ENCODE measurements around the gene UQCRHL. TPM values are rescaled to one million over a fixed set of nuclear protein-coding genes. Genes with fewer than 3 reads are reported as not detected.

UQCRHL gene
- polyA plus RNA-seq, 2 of the 4 experiments (the other 2 are of a cell fraction) = 0.68 to 4.1 TPM

DNA sequence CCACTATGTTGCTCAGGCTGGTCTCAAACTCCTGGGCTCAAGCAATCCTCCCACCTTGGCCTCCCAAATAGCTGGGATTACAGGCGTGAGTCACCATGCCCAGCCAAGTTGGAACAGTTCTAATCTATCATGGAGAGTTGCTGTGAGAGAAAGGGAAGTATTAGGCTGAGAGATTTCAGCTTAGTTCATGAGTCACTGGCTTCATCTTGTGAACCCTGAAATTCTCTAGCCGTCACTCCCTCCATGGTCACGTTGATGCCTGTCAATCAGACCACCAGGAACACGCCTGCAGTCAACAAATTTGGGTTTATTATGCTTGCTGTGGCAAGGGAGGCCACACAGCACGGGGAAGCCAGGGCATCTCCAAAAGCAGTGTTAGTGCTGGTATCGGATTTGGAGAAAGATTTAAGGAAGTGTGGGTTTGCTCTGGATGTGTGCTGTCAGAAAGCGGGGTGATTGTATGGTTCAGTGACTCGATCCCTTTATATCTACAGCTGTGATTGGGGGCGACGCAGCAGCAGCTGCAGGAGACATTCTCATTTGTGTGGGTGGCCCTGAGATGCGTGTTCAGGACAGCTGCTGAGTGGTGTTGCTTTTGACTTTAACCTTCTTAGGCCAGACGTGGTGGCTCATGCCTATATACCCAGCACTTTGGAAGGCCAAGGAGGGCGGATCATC, 18.7 kb downstream of the UQCRHL start:
- CTCF ChIA-PET = no interaction called here
- 88% methylated on average over 13 of the region's 13 CpGs for WGBS (ENCODE audit: missing lambda C conversion rate)
- POLR2A ChIA-PET = interaction anchor here (1.3 kb wide), 1 partner anchor 11 kb away, joined by 8 read pairs; no protein-coding TSS in a partner anchor
- Histone ChIP-seq H3K9me3 (no peaks in the 10 kb centered on the region), H3K4me1 (peaks cover 52% of the 10 kb centered on the region), H3K27ac (peak overlapping the region; percentile 84 to 90), H3K4me2 (peak overlapping the region; percentile 22; the same call in 2 of the 3 replicates), H3K4me3 (no peak overlapping the region)
- ATAC-seq (peak in 1 of 2 experiments; percentile 13; a peak in 3 of 6 replicates), FAIRE-seq (no peak), DNase-seq (ENCODE audit: low read depth in 1 of 2, low spot score in 1 of 2) (no peak)
- TF ChIP-seq FOSL2 (IDR thresholded peaks at IDR 0.05) = no peak
- TF ChIP-seq FOSL2 (CRISPR knock-in tag; IDR thresholded peaks at IDR 0.05) = peak; percentile 58; the same call in 1 of the 2 replicates
- TF ChIP-seq HOXA7 (CRISPR knock-in tag; IDR thresholded peaks at IDR 0.05) = 0 out of 2 replicates have a peak, but pooled peaks have one; percentile 31
- TF ChIP-seq EP300 (IDR thresholded peaks at IDR 0.05) = no peak

DNA sequence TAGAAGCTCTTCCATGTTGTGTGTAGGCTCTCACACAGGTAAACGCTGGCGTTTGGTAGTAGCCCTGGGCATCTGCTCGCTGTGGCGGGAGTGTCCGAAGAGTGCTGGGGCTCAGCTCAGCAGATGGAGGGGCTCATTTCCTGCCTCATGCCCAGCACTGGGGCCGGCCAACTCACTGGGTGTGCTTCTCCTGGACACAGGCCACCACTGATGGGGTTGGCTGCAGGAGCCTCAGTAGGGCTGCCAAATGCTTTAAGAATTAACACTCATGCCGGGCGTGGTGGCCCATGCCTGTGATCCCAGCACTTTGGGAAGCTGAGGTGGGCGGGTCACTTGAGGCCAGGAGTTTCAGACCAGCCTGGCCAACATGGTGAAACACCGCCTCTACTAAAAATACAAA, 20.9 kb downstream of the UQCRHL start:
- DNase-seq (ENCODE audit: low read depth in 1 of 2, low spot score in 1 of 2) (no peak), FAIRE-seq (no peak), ATAC-seq (peak in 1 of 2 experiments; percentile 22; a peak in 3 of 6 replicates)
- Histone ChIP-seq H3K4me3 (no peak overlapping the region), H3K4me1 (peaks cover 42% of the 10 kb centered on the region), H3K4me2 (0 out of 3 replicates have a peak overlapping the region, but pooled peaks have one; percentile 22), H3K27ac (peak overlapping the region; percentile 84 to 90), H3K9me3 (no peaks in the 10 kb centered on the region)
- TF ChIP-seq HOXA7 (CRISPR knock-in tag; IDR thresholded peaks at IDR 0.05) (no peak), HOXB5 (CRISPR knock-in tag; IDR thresholded peaks at IDR 0.05) (no peak), RFX5 (IDR thresholded peaks at IDR 0.05) (no peak), MAZ (IDR thresholded peaks at IDR 0.05; ENCODE audit: borderline replicate concordance, low read depth, low read length) (no peak)
- CTCF ChIA-PET = no interaction called here
- POLR2A ChIA-PET = interaction anchor here (0.6 to 1.4 kb wide), 2 partner anchors 12 to 13 kb away, joined by 4 read pairs; no protein-coding TSS in a partner anchor
- WGBS (ENCODE audit: missing lambda C conversion rate) = 80% methylated on average over 10 of the region's 10 CpGs

- ChIA-PET CTCF (interaction anchor here (1.0 kb wide), 1 partner anchor 12 kb away, joined by 3 read pairs; no protein-coding TSS in a partner anchor), POLR2A (no interaction called here)
- peak overlapping the region; percentile 84 to 90 for H3K27ac ChIP-seq
- H3K4me3 ChIP-seq = no peak overlapping the region
- FAIRE-seq (no peak), ATAC-seq (no peak), DNase-seq (ENCODE audit: low read depth in 1 of 2, low spot score in 1 of 2) (no peak)
- WGBS (ENCODE audit: missing lambda C conversion rate) = 92% methylated on average over 8 of the region's 8 CpGs
- H3K4me2 ChIP-seq = no peak overlapping the region
- no peaks in the 10 kb centered on the region for H3K9me3 ChIP-seq
- TF ChIP-seq HDAC2 (IDR thresholded peaks at IDR 0.05) (no peak), HOXB13 (CRISPR knock-in tag; IDR thresholded peaks at IDR 0.05; ENCODE audit: low read depth) (no peak), TFCP2L1 (CRISPR knock-in tag; IDR thresholded peaks at IDR 0.05) (no peak), ELK1 (IDR thresholded peaks at IDR 0.05; ENCODE audit: low read depth, low read length) (no peak), MYC (IDR thresholded peaks at IDR 0.05; ENCODE audit: borderline replicate concordance, low read length) (no peak), FOSB (CRISPR knock-in tag; IDR thresholded peaks at IDR 0.05) (no peak), KDM5A (IDR thresholded peaks at IDR 0.05) (no peak), ZNF302 (CRISPR knock-in tag; IDR thresholded peaks at IDR 0.05) (no peak), SREBF2 (IDR thresholded peaks at IDR 0.05) (no peak), HOXA7 (CRISPR knock-in tag; IDR thresholded peaks at IDR 0.05) (no peak), RNF2 (IDR thresholded peaks at IDR 0.05; ENCODE audit: borderline replicate concordance, low read depth) (no peak), PHF8 (IDR thresholded peaks at IDR 0.05; ENCODE audit: borderline replicate concordance, low read depth) (no peak)
- TF ChIP-seq, protein P1, sequence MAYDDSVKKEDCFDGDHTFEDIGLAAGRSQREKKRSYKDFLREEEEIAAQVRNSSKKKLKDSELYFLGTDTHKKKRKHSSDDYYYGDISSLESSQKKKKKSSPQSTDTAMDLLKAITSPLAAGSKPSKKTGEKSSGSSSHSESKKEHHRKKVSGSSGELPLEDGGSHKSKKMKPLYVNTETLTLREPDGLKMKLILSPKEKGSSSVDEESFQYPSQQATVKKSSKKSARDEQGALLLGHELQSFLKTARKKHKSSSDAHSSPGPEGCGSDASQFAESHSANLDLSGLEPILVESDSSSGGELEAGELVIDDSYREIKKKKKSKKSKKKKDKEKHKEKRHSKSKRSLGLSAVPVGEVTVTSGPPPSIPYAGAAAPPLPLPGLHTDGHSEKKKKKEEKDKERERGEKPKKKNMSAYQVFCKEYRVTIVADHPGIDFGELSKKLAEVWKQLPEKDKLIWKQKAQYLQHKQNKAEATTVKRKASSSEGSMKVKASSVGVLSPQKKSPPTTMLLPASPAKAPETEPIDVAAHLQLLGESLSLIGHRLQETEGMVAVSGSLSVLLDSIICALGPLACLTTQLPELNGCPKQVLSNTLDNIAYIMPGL (CRISPR knock-in tag; IDR thresholded peaks at IDR 0.05; ENCODE audit: borderline replicate concordance) = no peak
- TF ChIP-seq, protein P2, sequence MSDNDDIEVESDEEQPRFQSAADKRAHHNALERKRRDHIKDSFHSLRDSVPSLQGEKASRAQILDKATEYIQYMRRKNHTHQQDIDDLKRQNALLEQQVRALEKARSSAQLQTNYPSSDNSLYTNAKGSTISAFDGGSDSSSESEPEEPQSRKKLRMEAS (IDR thresholded peaks at IDR 0.05) = no peak
- TF ChIP-seq, protein P3, sequence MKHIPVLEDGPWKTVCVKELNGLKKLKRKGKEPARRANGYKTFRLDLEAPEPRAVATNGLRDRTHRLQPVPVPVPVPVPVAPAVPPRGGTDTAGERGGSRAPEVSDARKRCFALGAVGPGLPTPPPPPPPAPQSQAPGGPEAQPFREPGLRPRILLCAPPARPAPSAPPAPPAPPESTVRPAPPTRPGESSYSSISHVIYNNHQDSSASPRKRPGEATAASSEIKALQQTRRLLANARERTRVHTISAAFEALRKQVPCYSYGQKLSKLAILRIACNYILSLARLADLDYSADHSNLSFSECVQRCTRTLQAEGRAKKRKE (CRISPR knock-in tag; IDR thresholded peaks at IDR 0.05; ENCODE audit: low read depth) = no peak
- TF ChIP-seq, protein P4, sequence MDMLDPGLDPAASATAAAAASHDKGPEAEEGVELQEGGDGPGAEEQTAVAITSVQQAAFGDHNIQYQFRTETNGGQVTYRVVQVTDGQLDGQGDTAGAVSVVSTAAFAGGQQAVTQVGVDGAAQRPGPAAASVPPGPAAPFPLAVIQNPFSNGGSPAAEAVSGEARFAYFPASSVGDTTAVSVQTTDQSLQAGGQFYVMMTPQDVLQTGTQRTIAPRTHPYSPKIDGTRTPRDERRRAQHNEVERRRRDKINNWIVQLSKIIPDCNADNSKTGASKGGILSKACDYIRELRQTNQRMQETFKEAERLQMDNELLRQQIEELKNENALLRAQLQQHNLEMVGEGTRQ (IDR thresholded peaks at IDR 0.05) = no peak
- TF ChIP-seq, protein P5, sequence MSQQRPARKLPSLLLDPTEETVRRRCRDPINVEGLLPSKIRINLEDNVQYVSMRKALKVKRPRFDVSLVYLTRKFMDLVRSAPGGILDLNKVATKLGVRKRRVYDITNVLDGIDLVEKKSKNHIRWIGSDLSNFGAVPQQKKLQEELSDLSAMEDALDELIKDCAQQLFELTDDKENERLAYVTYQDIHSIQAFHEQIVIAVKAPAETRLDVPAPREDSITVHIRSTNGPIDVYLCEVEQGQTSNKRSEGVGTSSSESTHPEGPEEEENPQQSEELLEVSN (IDR thresholded peaks at IDR 0.05; ENCODE audit: borderline replicate concordance, low read depth) = no peak
- H3K4me1 ChIP-seq = peaks cover 49% of the 10 kb centered on the region
These were observed 21.8 kb downstream of the UQCRHL start for GRCh38 chr1:15785683-15786082.

Data from A549 (cell line).